Measurements from ENCODE around the gene TMEM134. TPM values are rescaled to one million over a fixed set of nuclear protein-coding genes. Genes with fewer than 3 reads are reported as not detected.
"Not testable (repeated sequence)": the region's sequence is repeated elsewhere in the genome, so short reads cannot be mapped to it uniquely, and the experiment has no call there.

TMEM134 gene
- total RNA-seq, 4 donors from 2014 or later: 109 to 205 (median 145) TPM

DNA sequence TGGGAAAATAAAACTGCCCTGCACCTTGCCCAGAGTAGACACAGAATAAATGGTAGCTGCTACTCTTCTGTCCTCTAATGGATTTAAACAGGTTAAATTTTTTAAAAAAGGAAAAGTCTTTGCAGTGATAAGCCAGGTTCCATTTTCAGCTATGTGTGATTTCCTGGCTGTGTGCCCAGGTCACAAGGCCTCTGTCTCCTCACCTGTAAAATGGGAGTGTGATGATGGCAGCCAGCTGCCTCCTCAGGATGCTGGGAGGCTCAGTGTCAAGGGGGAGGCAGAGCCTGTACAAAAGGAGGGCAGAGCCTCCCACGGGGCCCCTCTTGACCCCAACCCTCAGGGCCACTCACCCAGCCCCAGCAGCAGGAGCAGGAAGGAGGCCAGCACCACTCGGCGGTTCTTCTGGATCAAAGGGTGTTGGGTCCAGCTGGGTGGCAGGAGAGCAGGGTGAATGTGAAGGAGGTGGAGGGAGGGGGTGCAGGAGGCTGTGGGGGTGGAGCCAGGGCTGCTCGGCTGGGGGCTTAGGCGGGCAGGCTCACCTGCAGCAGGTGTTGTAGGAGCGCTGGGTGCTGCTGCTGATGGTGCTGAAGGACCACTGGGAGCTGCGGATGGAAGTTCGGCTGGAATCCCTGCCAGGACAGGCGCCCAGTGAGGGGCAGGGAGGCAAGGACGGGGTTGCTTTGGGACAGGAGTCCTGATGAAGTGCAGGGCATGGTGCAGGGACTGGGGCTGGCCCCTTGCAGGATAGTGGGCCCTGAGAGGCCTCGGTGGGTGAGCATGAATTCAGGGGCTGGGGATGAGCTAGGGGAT is 1.9 kb downstream of the TMEM134 start:
- peak overlapping the region; percentile 84 to 94 (median 86) for H3K4me3 ChIP-seq
- intact Hi-C loops (cut with DNase I): no loop called here
- H3K27ac ChIP-seq: peak overlapping the region; percentile 94 to 97 (median 96)
- H3K9me3 ChIP-seq: no peaks in the 10 kb centered on the region
- H3K27me3 ChIP-seq: no peaks in the 10 kb centered on the region
- peaks cover 0 to 21% (median 0%) of the 10 kb centered on the region in 3 donors for H3K36me3 ChIP-seq
- H3K4me1 ChIP-seq: peaks cover 37 to 62% (median 38%) of the 10 kb centered on the region in 3 donors
- no peak for DNase-seq
- TF ChIP-seq CTCF (IDR thresholded peaks at IDR 0.05) (no peak), POLR2A (IDR thresholded peaks at IDR 0.05) (no peak)
- 55 to 71% methylated on average over 7 to 9 of the region's 11 CpGs for WGBS, 2 donors

DNA sequence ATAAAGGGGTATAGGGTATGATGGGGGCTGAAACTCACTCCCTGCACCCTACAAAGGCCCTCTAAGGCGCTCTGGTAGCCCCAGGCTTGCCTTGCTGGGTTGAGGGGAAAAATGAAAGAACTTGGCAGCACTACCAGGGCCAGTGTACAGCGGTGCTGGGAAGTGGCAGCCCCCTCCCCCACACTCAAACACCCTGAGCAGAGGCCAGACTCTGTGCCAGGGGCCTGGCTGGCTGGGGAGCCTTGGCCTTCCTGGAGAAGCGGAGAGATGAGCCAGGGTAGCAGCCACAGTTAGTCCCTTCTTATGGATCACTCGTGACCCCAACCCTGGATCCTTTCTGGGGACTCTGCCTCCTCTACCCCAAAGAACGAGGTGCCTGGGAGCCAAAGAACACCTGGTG is 2.7 kb downstream of the TMEM134 start:
- Histone ChIP-seq H3K9me3 (no peaks in the 10 kb centered on the region), H3K27me3 (no peaks in the 10 kb centered on the region), H3K4me3 (no peak overlapping the region), H3K27ac (peak overlapping the region in 3 of 4 donors; percentile 96 to 97 (median 96)), H3K4me1 (peaks cover 37 to 62% (median 38%) of the 10 kb centered on the region in 3 donors), H3K36me3 (peaks cover 0 to 21% (median 0%) of the 10 kb centered on the region in 3 donors)
- no peak for DNase-seq
- intact Hi-C loops (cut with DNase I): no loop called here
- no peak for TF ChIP-seq CTCF (IDR thresholded peaks at IDR 0.05)
- no peak for TF ChIP-seq POLR2A (IDR thresholded peaks at IDR 0.05)
- WGBS, 2 donors: 60 to 93% methylated on average over 1 to 4 of the region's 5 CpGs

DNA sequence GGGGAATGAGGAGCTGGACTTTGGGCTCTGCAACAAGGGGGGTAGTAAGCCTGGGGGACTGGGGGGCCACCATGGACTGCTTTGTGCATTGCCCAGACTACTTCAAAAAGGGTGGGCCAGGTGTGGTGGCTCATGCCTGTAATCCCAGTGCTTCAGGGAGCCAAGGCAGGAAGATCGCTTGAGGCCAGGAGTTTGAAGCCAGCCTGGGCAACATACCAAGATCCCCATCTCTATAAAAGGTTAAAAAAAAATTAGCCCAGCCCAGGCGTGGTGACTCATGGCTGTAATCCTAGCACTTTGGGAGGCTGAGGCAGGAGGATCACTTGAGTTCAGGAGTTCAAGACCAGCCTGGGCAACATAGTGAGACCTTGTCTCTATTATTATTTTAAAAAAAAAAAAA is 3.5 kb downstream of the TMEM134 start:
- WGBS, 2 donors: 48 to 50% methylated on average over 1 to 2 of the region's 2 CpGs
- Histone ChIP-seq H3K36me3 (peaks cover 0 to 21% (median 0%) of the 10 kb centered on the region in 3 donors), H3K4me1 (peaks cover 37 to 63% (median 38%) of the 10 kb centered on the region in 3 donors), H3K27ac (peak overlapping the region; percentile 93 to 98 (median 96)), H3K4me3 (peak overlapping the region in 3 of 4 donors; percentile 47 to 75 (median 50))
- intact Hi-C loops (cut with DNase I); H3K27me3 ChIP-seq; H3K9me3 ChIP-seq; DNase-seq: not testable (repeated sequence)

DNA sequence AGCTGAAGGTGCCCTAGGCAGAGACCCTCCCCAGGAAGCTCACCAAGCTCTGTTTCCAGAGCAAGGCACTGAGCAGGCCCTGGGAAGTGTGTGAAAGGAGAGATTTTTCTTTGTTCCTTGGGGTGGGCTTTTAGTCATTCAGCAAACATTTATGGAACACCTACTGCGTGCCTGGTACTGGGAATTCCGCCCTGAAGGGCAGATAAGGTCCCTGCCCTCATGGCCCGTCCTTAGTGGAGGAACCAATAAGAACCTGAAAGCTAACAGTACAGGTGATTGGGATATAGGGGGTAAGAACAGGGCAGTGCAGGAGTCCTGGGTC is 3.9 kb downstream of the TMEM134 start:
- H3K4me1 ChIP-seq: peaks cover 37 to 67% (median 38%) of the 10 kb centered on the region in 3 donors
- no peaks in the 10 kb centered on the region for H3K27me3 ChIP-seq
- TF ChIP-seq POLR2A (IDR thresholded peaks at IDR 0.05): no peak
- no peak for TF ChIP-seq CTCF (IDR thresholded peaks at IDR 0.05)
- WGBS, 2 donors: 0 to 40% methylated on average over 3 of the region's 3 CpGs
- DNase-seq: no peak
- no peaks in the 10 kb centered on the region for H3K9me3 ChIP-seq
- intact Hi-C loops (cut with DNase I): no loop called here
- peak overlapping the region; percentile 35 to 75 (median 48) for H3K4me3 ChIP-seq
- peak overlapping the region; percentile 93 to 98 (median 96) for H3K27ac ChIP-seq
- H3K36me3 ChIP-seq: peaks cover 0 to 21% (median 0%) of the 10 kb centered on the region in 3 donors

GRCh38 chr11:67464411-67465188 is 4.5 kb downstream of the TMEM134 start:
- peak; percentile 72 for DNase-seq
- peak overlapping the region; percentile 93 to 98 (median 96) for H3K27ac ChIP-seq

More at GRCh38 chr11:67464411-67465188, 4.5 kb downstream of the TMEM134 start:
- Histone ChIP-seq H3K4me3 (peak overlapping the region; percentile 35 to 75 (median 48)), H3K9me3 (no peaks in the 10 kb centered on the region), H3K36me3 (peaks cover 0 to 21% (median 0%) of the 10 kb centered on the region in 3 donors), H3K4me1 (peaks cover 34 to 67% (median 38%) of the 10 kb centered on the region in 3 donors), H3K27me3 (no peaks in the 10 kb centered on the region)
- 12 to 44% methylated on average over 5 to 8 of the region's 56 CpGs for WGBS, 2 donors
- TF ChIP-seq CTCF (IDR thresholded peaks at IDR 0.05) (peak in 1 of 6 experiments; percentile 6), POLR2A (IDR thresholded peaks at IDR 0.05) (peak in 2 of 4 donors; percentile 8 to 73)
- intact Hi-C loops (cut with DNase I): no loop called here

Data from esophagus squamous epithelium (tissue), 5 donors.